HL-60 (cell line): ENCODE results near the gene VPS37D.

Source experiments
- DNase-seq, 2 experiments: peaks; one replicate each; pipeline ENCODE4 v3.0.0-alpha.2; 2010 to 2020; ENCODE audit warnings: low read depth in 1 of 2, low spot score in 1 of 2
- H3K27ac ChIP-seq: fragments of 250-450 bp; sonication (Bioruptor Pico); replicated peaks from 2 replicates; pipeline ENCODE4 v1.5.1; 2020; ENCODE audit warnings: mild to moderate bottlenecking, moderate library complexity
- H3K27me3 ChIP-seq: fragments of 250-450 bp; sonication (Bioruptor Pico); 2 replicates; pipeline ENCODE4 v1.5.1; 2021; ENCODE audit warnings: mild to moderate bottlenecking, moderate library complexity; ENCODE audit not compliant: insufficient read depth, poor library complexity, severe bottlenecking
- H3K4me3 ChIP-seq: replicated peaks from 2 replicates; pipeline ENCODE4 v1.5.1; 2011; ENCODE audit warnings: mild to moderate bottlenecking, control low read depth, low read length; ENCODE audit not compliant: insufficient read depth
- GABPA ChIP-seq: IDR thresholded peaks from 2 replicates; pipeline ENCODE4 v1.6.1; 2012; ENCODE audit warnings: low read depth
- POLR2AphosphoS5 ChIP-seq: IDR thresholded peaks from 2 replicates; pipeline ENCODE4 v1.6.1; 2012; ENCODE audit warnings: low read depth
- SPI1 ChIP-seq: IDR thresholded peaks from 2 replicates; pipeline ENCODE4 v1.6.1; 2012; ENCODE audit warnings: low read depth, mild to moderate bottlenecking, borderline replicate concordance
- TF ChIP-seq, protein P1 (sequence below): IDR thresholded peaks from 2 replicates; pipeline ENCODE4 v1.6.1; 2012; ENCODE audit warnings: low read depth; ENCODE audit not compliant: insufficient replicate concordance
- TF ChIP-seq, protein P2 (sequence below): IDR thresholded peaks from one replicate; pipeline ENCODE4 v1.5.1; 2011; ENCODE audit warnings: low read length, control low read depth, inconsistent platforms; ENCODE audit not compliant: insufficient read depth

Gene VPS37D

DNA sequence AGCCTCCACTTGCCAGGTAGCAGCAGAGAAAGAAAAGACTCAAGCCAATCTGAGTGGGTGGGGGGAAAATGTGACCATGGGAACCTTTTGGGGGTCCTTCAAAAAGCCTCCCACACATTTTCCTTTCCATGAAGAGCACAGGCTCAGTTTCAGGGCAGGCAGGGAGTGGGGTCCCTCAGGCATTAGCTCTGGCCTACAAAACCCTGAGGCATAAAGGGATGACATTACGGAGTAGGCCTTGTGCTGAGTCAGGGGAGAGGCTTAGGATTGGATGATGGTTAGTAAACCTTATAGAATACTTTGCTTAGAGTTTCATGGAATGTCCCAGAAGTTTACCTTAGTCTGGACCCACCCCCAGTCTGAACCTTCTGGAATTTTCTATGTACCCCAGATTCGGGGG lies 12.1 kb downstream of the VPS37D start:
- TF ChIP-seq, protein P1, sequence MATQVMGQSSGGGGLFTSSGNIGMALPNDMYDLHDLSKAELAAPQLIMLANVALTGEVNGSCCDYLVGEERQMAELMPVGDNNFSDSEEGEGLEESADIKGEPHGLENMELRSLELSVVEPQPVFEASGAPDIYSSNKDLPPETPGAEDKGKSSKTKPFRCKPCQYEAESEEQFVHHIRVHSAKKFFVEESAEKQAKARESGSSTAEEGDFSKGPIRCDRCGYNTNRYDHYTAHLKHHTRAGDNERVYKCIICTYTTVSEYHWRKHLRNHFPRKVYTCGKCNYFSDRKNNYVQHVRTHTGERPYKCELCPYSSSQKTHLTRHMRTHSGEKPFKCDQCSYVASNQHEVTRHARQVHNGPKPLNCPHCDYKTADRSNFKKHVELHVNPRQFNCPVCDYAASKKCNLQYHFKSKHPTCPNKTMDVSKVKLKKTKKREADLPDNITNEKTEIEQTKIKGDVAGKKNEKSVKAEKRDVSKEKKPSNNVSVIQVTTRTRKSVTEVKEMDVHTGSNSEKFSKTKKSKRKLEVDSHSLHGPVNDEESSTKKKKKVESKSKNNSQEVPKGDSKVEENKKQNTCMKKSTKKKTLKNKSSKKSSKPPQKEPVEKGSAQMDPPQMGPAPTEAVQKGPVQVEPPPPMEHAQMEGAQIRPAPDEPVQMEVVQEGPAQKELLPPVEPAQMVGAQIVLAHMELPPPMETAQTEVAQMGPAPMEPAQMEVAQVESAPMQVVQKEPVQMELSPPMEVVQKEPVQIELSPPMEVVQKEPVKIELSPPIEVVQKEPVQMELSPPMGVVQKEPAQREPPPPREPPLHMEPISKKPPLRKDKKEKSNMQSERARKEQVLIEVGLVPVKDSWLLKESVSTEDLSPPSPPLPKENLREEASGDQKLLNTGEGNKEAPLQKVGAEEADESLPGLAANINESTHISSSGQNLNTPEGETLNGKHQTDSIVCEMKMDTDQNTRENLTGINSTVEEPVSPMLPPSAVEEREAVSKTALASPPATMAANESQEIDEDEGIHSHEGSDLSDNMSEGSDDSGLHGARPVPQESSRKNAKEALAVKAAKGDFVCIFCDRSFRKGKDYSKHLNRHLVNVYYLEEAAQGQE: no peak
- TF ChIP-seq SPI1: no peak
- TF ChIP-seq, protein P2, sequence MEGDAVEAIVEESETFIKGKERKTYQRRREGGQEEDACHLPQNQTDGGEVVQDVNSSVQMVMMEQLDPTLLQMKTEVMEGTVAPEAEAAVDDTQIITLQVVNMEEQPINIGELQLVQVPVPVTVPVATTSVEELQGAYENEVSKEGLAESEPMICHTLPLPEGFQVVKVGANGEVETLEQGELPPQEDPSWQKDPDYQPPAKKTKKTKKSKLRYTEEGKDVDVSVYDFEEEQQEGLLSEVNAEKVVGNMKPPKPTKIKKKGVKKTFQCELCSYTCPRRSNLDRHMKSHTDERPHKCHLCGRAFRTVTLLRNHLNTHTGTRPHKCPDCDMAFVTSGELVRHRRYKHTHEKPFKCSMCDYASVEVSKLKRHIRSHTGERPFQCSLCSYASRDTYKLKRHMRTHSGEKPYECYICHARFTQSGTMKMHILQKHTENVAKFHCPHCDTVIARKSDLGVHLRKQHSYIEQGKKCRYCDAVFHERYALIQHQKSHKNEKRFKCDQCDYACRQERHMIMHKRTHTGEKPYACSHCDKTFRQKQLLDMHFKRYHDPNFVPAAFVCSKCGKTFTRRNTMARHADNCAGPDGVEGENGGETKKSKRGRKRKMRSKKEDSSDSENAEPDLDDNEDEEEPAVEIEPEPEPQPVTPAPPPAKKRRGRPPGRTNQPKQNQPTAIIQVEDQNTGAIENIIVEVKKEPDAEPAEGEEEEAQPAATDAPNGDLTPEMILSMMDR: no peak
- no peak for TF ChIP-seq POLR2AphosphoS5
- TF ChIP-seq GABPA: no peak
- no peak overlapping the region for H3K27ac ChIP-seq

DNA sequence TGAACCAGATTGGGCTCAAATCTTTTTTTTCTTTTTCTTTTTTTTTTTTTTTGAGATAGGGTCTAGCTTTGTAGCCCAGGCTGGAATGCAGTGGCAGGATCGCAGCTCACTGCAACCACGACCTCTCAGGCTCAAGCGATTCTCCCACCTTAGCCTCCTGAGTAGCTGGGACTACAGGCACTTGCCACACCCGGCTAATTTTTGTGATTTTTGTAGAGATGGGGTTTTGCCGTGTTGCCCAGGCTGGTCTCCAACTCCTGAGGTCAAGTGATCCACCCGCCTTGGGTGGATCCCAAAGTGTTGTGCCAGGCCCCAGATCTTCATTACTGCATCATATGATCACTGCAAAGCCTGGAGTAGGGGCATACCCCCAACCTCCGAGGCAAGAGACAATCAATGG lies 12.9 kb downstream of the VPS37D start:
- no peak for DNase-seq
- Histone ChIP-seq H3K4me3 (no peak overlapping the region), H3K27ac (no peak overlapping the region), H3K27me3 (no peaks in the 10 kb centered on the region)
- TF ChIP-seq, protein P1: no peak
- TF ChIP-seq SPI1: no peak
- TF ChIP-seq GABPA: no peak
- TF ChIP-seq, protein P2: no peak
- no peak for TF ChIP-seq POLR2AphosphoS5

More for the DNA sequence above, 12.1 kb downstream of the VPS37D start:
- Histone ChIP-seq H3K4me3 (no peak overlapping the region), H3K27me3 (no peaks in the 10 kb centered on the region)
- no peak for DNase-seq

DNA sequence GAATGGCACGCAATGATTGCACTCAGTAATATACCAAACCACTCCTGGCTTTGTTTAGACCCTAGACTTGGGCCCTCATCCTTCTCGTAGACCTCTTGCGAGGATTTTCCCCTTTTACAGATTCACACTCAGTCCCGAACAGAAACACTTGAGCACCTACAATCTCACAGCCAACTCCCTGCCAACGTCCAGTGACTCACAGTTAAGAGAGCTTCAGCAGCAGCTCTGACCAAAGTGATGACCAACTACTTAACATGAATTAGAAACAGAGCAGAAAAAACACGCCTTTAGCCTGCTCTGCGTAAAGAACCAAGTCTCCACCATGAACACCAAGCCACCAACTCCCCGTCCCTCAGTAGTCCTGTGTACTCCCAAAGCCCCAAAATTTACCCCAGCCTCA lies 13.4 kb downstream of the VPS37D start:
- Histone ChIP-seq H3K27ac (no peak overlapping the region), H3K4me3 (no peak overlapping the region), H3K27me3 (no peaks in the 10 kb centered on the region)
- no peak for DNase-seq
- TF ChIP-seq GABPA (no peak), SPI1 (no peak), POLR2AphosphoS5 (no peak)
- TF ChIP-seq, protein P1: no peak
- TF ChIP-seq, protein P2: no peak
